Lower lobe of right lung (tissue), 2 donors: ENCODE results near the gene LMAN2. TPM values are rescaled to one million over a fixed set of nuclear protein-coding genes. Genes with fewer than 3 reads are reported as not detected.

Experiments used
- ATAC-seq, 2 donors: fragments of 200-7000 bp; cut with Tn5 transposase; one replicate each; pipeline ENCODE4 v1.9.1; 2020 to 2022; ENCODE audit warnings: mild to moderate bottlenecking in 2 of 2, moderate library complexity in 2 of 2
- DNase-seq: peaks from one replicate; pipeline ENCODE4 v3.0.0-alpha.2; 2020
- H3K27ac ChIP-seq: fragments of 200-600 bp; one replicate; pipeline ENCODE4 v1.8.0; 2022
- H3K27me3 ChIP-seq: fragments of 200-600 bp; one replicate; pipeline ENCODE4 v1.8.0; 2022; ENCODE audit warnings: low read depth
- H3K36me3 ChIP-seq: fragments of 200-600 bp; one replicate; pipeline ENCODE4 v1.8.0; 2022; ENCODE audit warnings: mild to moderate bottlenecking
- H3K4me1 ChIP-seq: fragments of 200-600 bp; one replicate; pipeline ENCODE4 v1.8.0; 2022
- H3K4me3 ChIP-seq: fragments of 200-600 bp; one replicate; pipeline ENCODE4 v1.8.0; 2022; ENCODE audit warnings: mild to moderate bottlenecking
- H3K9me3 ChIP-seq: fragments of 200-600 bp; one replicate; pipeline ENCODE4 v1.8.0; 2022
- intact Hi-C: fragments of 100-400 bp; cut with DNase I; formaldehyde crosslinking; loops from one replicate; pipeline ENCODE4 v1.11.0; 2022
- total RNA-seq: library from RNA; stranded (reverse); fragmentation: NEBNext Ultra II Directional; extraction: Animal tissue kit (Norgen Biotek cat#: 25700); gene quantifications from one replicate; pipeline ENCODE4 v1.2.1, GENCODE V29; 2021
- TF ChIP-seq, protein P1 (sequence below): fragments of 200-600 bp; IDR thresholded peaks from one replicate; pipeline ENCODE4 v1.8.0; 2022; ENCODE audit warnings: antibody characterized with exemption, mild to moderate bottlenecking
- donor health status: DM: no; HTN: yes; CAD: no; lungs with severe emphysema.

The LMAN2 gene
- total RNA-seq, 1 donor from 2014 or later: 108 TPM

DNA sequence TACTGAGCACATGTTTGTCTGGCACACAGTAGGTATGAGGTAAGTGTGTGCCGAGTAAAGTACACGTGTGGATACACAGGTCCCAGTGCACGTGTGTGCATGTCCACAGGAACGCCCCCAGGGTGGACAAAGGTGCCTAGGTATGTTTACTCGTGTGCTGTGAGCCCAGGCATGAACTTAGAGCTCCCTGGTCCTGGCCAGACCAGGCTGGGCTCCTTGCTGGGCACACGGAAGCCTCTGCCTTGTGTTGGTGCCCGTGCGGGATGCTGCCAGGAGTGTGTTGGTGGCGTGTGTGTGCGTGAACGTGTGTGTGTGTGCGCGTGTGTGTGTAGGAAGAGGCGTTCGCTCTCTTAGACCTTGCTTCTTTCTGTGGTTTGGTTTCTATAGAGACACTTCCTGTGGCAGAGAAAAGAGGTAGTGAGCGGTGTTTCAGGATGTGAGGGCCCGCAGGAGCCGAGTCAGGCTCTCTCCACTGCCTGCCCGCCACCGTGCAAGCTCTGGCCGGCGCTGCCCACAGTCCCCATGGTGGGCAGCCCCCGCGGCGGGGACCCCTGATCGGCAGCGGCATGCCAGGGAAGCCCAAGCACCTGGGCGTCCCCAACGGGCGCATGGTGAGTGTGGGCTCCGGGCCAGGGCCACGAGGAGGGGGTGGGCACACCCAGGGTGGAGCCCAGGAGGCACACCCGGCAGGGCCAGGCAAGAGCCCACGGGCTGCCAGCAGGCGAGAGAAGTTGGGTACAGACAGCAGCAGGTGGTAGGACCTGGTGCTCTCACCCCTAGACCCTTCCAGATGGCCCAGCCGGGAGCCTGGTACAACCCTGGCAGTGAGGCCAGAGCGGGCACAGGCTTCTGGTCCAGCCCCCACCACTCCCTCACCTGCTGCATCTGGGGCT is 6.2 kb upstream of the LMAN2 start, which contains the start of gene RGS14:
Gene RGS14, plus strand, starts transcription at position 466 of the 893 bp plus-strand sequence. Its CDS starts 101 bp downstream, at position 567.
- ATAC-seq: peak; percentile 77 to 86
- Histone ChIP-seq H3K27ac (peak within 1 kb of the TSS; percentile 73), H3K9me3 (no peaks in the 10 kb centered on the region), H3K36me3 (no peaks in the 10 kb centered on the region), H3K27me3 (no peaks in the 10 kb centered on the region), H3K4me1 (peaks cover 41% of the 10 kb centered on the region), H3K4me3 (peak within 1 kb of the TSS; percentile 62)
- DNase-seq: peak; percentile 77
- TF ChIP-seq, protein P1, sequence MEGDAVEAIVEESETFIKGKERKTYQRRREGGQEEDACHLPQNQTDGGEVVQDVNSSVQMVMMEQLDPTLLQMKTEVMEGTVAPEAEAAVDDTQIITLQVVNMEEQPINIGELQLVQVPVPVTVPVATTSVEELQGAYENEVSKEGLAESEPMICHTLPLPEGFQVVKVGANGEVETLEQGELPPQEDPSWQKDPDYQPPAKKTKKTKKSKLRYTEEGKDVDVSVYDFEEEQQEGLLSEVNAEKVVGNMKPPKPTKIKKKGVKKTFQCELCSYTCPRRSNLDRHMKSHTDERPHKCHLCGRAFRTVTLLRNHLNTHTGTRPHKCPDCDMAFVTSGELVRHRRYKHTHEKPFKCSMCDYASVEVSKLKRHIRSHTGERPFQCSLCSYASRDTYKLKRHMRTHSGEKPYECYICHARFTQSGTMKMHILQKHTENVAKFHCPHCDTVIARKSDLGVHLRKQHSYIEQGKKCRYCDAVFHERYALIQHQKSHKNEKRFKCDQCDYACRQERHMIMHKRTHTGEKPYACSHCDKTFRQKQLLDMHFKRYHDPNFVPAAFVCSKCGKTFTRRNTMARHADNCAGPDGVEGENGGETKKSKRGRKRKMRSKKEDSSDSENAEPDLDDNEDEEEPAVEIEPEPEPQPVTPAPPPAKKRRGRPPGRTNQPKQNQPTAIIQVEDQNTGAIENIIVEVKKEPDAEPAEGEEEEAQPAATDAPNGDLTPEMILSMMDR: no peak
- intact Hi-C loops: no loop called here

DNA sequence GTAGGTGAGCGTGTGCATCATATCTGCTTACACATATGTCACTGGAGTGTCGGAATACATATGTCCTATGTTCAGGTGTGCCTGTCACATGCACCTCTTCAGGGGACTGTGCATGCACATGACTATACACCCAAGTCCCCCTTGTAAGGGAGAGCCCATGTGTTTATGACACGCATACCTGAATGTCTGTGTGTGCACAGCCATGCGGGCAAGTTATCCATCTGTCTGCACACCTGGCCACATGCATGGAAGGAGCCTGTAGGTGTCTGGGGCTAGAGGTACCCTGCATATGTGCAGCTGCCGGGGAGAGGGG is 5.6 kb upstream of the LMAN2 start:
- Histone ChIP-seq H3K4me1 (peaks cover 35% of the 10 kb centered on the region), H3K9me3 (no peaks in the 10 kb centered on the region), H3K27ac (peak overlapping the region; percentile 73), H3K36me3 (no peaks in the 10 kb centered on the region), H3K27me3 (no peaks in the 10 kb centered on the region), H3K4me3 (no peak overlapping the region)
- TF ChIP-seq, protein P1: no peak
- intact Hi-C loops: no loop called here
- ATAC-seq (no peak), DNase-seq (no peak)

DNA sequence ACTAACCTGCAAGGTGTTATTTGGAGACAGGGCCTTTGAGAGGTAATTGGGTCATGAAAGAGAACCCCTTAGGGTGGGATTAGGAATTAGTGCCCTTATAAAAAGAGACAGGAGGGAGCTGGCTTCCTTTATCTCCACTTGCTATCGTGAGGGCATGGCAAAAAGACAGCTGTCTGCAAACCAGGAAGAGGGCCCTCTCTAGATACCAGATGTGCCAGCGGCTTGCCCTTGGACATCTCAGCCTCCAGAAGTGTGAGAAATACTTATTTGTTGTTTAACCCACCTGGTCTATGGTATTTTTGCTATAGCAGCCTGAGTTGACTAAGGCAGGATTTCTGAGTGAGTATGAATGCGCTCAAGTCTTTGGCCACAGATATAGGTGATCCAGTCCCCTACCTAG is 5.3 kb upstream of the LMAN2 start:
- H3K27ac ChIP-seq: peak overlapping the region; percentile 73
- no peaks in the 10 kb centered on the region for H3K9me3 ChIP-seq
- H3K27me3 ChIP-seq: no peaks in the 10 kb centered on the region
- no peaks in the 10 kb centered on the region for H3K36me3 ChIP-seq
- ATAC-seq (no peak), DNase-seq (no peak)
- intact Hi-C loops: no loop called here
- peaks cover 32% of the 10 kb centered on the region for H3K4me1 ChIP-seq
- TF ChIP-seq, protein P1: no peak
- H3K4me3 ChIP-seq: no peak overlapping the region

DNA sequence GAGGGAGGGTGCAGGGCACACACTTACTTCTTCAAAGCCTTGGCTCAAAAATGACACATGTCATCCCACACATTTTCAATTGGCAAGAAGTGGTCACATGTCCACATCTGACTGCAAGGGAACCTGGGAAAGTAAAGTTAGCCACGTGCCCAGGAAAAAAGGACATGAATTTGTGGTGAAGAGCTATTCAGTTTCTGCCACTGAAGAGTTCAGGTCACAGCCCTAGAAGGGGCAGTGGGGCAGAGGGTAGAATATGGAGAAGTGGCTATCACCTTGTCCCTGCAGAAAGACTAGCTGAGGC is 4.3 kb upstream of the LMAN2 start:
- intact Hi-C loops: no loop called here
- DNase-seq (no peak), ATAC-seq (no peak)
- Histone ChIP-seq H3K27ac (no peak overlapping the region), H3K36me3 (no peaks in the 10 kb centered on the region), H3K9me3 (no peaks in the 10 kb centered on the region), H3K27me3 (no peaks in the 10 kb centered on the region), H3K4me1 (peaks cover 26% of the 10 kb centered on the region), H3K4me3 (no peak overlapping the region)
- TF ChIP-seq, protein P1: no peak

DNA sequence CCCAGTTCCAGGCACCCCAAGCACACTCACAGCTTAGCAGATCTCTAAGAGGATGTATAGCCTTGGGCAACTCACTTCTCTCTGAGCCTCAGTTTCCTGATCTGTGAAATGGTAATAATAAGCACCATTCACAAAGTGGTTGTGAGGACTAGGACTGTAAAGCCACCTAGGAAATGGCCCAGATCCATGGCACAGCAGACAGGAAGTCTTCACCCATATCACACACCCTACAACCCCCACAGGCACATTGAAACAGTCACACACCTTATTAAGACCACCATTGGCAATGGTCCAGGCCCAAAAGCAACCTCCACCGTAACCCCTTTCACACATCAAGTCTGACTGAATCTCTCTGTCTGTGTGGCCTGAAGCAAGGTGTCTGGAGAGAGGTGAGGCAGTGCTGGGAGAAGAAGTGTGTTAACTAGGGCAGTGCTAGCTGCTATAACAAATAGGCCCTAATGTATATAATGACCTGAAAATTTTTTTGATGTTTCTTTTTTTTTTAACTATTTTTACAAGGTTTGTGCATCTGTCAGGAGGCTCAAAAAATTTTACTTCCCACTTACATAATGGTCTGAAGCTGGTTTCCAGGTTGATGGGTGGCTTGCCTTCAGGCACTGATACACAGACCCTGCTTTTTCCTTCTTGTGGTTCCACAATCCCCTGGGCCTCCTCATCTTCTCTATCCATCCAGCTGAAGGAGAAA is 3.8 kb upstream of the LMAN2 start:
- H3K36me3 ChIP-seq: no peaks in the 10 kb centered on the region
- no peaks in the 10 kb centered on the region for H3K27me3 ChIP-seq
- H3K4me3 ChIP-seq: no peak overlapping the region
- ATAC-seq (no peak), DNase-seq (no peak)
- intact Hi-C loops: no loop called here
- H3K9me3 ChIP-seq: no peaks in the 10 kb centered on the region
- TF ChIP-seq, protein P1: no peak
- no peak overlapping the region for H3K27ac ChIP-seq
- peaks cover 29% of the 10 kb centered on the region for H3K4me1 ChIP-seq
